GM10266 (cell line): ENCODE measurements around the gene NCAM1.
"Not testable (repeated sequence)": the region's sequence is repeated elsewhere in the genome, so short reads cannot be mapped to it uniquely, and the experiment has no call there.

Experiments used
- DNase-seq: peaks from one replicate; pipeline ENCODE4 v3.0.0; 2012; ENCODE audit errors: extremely low spot score
- CTCF ChIP-seq: IDR thresholded peaks from 2 replicates; pipeline ENCODE4 v1.5.1; 2012; ENCODE audit warnings: mild to moderate bottlenecking, low read depth; ENCODE audit not compliant: control insufficient read depth, insufficient read depth; ENCODE audit errors: missing control alignments

The NCAM1 gene

GRCh38 chr11:113289431-113290187, 328.4 kb downstream of the NCAM1 start:
- DNase-seq, result peak; percentile 82
- TF ChIP-seq CTCF, result peak; percentile 92

- TF ChIP-seq CTCF, result no peak
- no peak for DNase-seq
These were observed 332.7 kb downstream of the NCAM1 start for GRCh38 chr11:113293936-113294335.

- no peak for TF ChIP-seq CTCF
- DNase-seq, result no peak
These were observed 334.8 kb downstream of the NCAM1 start for GRCh38 chr11:113295993-113296392.

- no peak for TF ChIP-seq CTCF
- no peak for DNase-seq
These were observed 335.4 kb downstream of the NCAM1 start for GRCh38 chr11:113296447-113297205.

GRCh38 chr11:113298496-113298895, 337.3 kb downstream of the NCAM1 start:
- not testable (repeated sequence) for DNase-seq

- DNase-seq, result no peak
- no peak for TF ChIP-seq CTCF
These were observed 343.7 kb downstream of the NCAM1 start for GRCh38 chr11:113304916-113305315.

GRCh38 chr11:113305440-113306336, 344.5 kb downstream of the NCAM1 start:
- peak; percentile 96 for TF ChIP-seq CTCF
- DNase-seq, result peak; percentile 58
